Liver (tissue), 9 donors: ENCODE measurements around the gene TRIP12. TPM values are rescaled to one million over a fixed set of nuclear protein-coding genes. Genes with fewer than 3 reads are reported as not detected.

Source experiments
- DNase-seq: peaks from one replicate; pipeline ENCODE4 v3.0.0-alpha.2; 2017; ENCODE audit warnings: low spot score
- H3K27ac ChIP-seq, 2 donors: one replicate each; pipeline ENCODE4 v1.7.0; 2013; ENCODE audit warnings: inconsistent platforms in 2 of 2, low read length in 2 of 2, control low read depth in 1 of 2, low read depth in 1 of 2, mild to moderate bottlenecking in 1 of 2
- H3K27me3 ChIP-seq, 4 donors: one replicate each; pipeline versions ENCODE4 v1.6.1 to v1.7.0; 2013; ENCODE audit warnings: low read length in 3 of 4, inconsistent platforms in 1 of 4, mild to moderate bottlenecking in 1 of 4, moderate library complexity in 1 of 4; ENCODE audit not compliant: control insufficient read depth in 4 of 4, insufficient read depth in 4 of 4
- H3K36me3 ChIP-seq, 4 donors: one replicate each; pipeline versions ENCODE4 v1.6.1 to v1.7.0; 2013; ENCODE audit warnings: low read length in 3 of 4, mild to moderate bottlenecking in 3 of 4, low read depth in 1 of 4, moderate library complexity in 1 of 4; ENCODE audit not compliant: control insufficient read depth in 4 of 4, insufficient read depth in 3 of 4
- H3K4me1 ChIP-seq, 4 donors: one replicate each; pipeline versions ENCODE4 v1.6.1 to v1.7.0; 2013; ENCODE audit warnings: low read length in 3 of 4, mild to moderate bottlenecking in 3 of 4, moderate library complexity in 1 of 4; ENCODE audit not compliant: control insufficient read depth in 4 of 4, insufficient read depth in 4 of 4
- H3K4me3 ChIP-seq, 3 donors: one replicate each; pipeline versions ENCODE4 v1.6.1 to v1.7.0; 2013; ENCODE audit warnings: low read length in 3 of 3, control low read depth in 1 of 3, low read depth in 1 of 3, mild to moderate bottlenecking in 1 of 3
- H3K9ac ChIP-seq, 2 donors: one replicate each; pipeline ENCODE4 v1.7.0; 2013; ENCODE audit warnings: low read length in 2 of 2, mild to moderate bottlenecking in 2 of 2, moderate library complexity in 2 of 2, control low read depth in 1 of 2, low read depth in 1 of 2
- H3K9me3 ChIP-seq, 4 donors: one replicate each; pipeline versions ENCODE4 v1.6.1 to v1.7.0; 2013; ENCODE audit warnings: low read length in 3 of 4; ENCODE audit not compliant: control insufficient read depth in 4 of 4
- ATF3 ChIP-seq: IDR thresholded peaks from 2 replicates; pipeline ENCODE4 v1.6.1; 2016; ENCODE audit warnings: antibody characterized with exemption
- CTCF ChIP-seq: fragments of 150-350 bp; IDR thresholded peaks from 2 replicates; pipeline ENCODE4 v1.5.1; 2017; ENCODE audit warnings: improper control_type of control experiment, low read depth, low read length; ENCODE audit not compliant: missing input control
- EGR1 ChIP-seq, 2 donors: IDR thresholded peaks; 2 replicates each; pipeline ENCODE4 v1.6.1; 2016 to 2018; ENCODE audit warnings: antibody characterized with exemption in 2 of 2, low read depth in 2 of 2
- FOXA1 ChIP-seq: IDR thresholded peaks from 2 replicates; pipeline ENCODE4 v1.6.1; 2016; ENCODE audit warnings: antibody characterized with exemption
- FOXA2 ChIP-seq: IDR thresholded peaks from 2 replicates; pipeline ENCODE4 v1.6.1; 2016; ENCODE audit warnings: antibody characterized with exemption
- GABPA ChIP-seq, 2 donors: IDR thresholded peaks in 1 of 2; conservative IDR thresholded peaks in 1 of 2; 2 replicates each; pipeline ENCODE4 v1.6.1; 2016; ENCODE audit warnings: antibody characterized with exemption in 2 of 2, mild to moderate bottlenecking in 1 of 2, moderate library complexity in 1 of 2
- HNF4A ChIP-seq, 2 donors: conservative IDR thresholded peaks; 2 replicates each; pipeline ENCODE4 v1.6.1; 2016; ENCODE audit warnings: antibody characterized with exemption in 2 of 2, mild to moderate bottlenecking in 2 of 2
- HNF4G ChIP-seq: IDR thresholded peaks from 2 replicates; pipeline ENCODE4 v1.6.1; 2016; ENCODE audit warnings: antibody characterized with exemption
- JUND ChIP-seq, 2 donors: IDR thresholded peaks; 2 replicates each; pipeline ENCODE4 v1.6.1; 2016; ENCODE audit warnings: antibody characterized with exemption in 2 of 2
- MAX ChIP-seq: IDR thresholded peaks from 2 replicates; pipeline ENCODE4 v1.6.1; 2016; ENCODE audit warnings: antibody characterized with exemption
- NR2F2 ChIP-seq: IDR thresholded peaks from 2 replicates; pipeline ENCODE4 v1.6.1; 2016; ENCODE audit warnings: antibody characterized with exemption
- RAD21 ChIP-seq, 2 donors: IDR thresholded peaks; 2 replicates each; pipeline ENCODE4 v1.6.1; 2016; ENCODE audit warnings: antibody characterized with exemption in 2 of 2, mild to moderate bottlenecking in 2 of 2
- REST ChIP-seq: IDR thresholded peaks from 2 replicates; pipeline ENCODE4 v1.6.1; 2016; ENCODE audit warnings: antibody characterized with exemption, mild to moderate bottlenecking
- RXRA ChIP-seq, 2 donors: IDR thresholded peaks; 2 replicates each; pipeline ENCODE4 v1.6.1; 2017 to 2018; ENCODE audit warnings: antibody characterized with exemption in 2 of 2, mild to moderate bottlenecking in 1 of 2
- SP1 ChIP-seq: IDR thresholded peaks from 2 replicates; pipeline ENCODE4 v1.6.1; 2018; ENCODE audit warnings: antibody characterized with exemption, mild to moderate bottlenecking
- YY1 ChIP-seq: IDR thresholded peaks from 2 replicates; pipeline ENCODE4 v1.6.1; 2016; ENCODE audit warnings: antibody characterized with exemption, mild to moderate bottlenecking
- ZBTB33 ChIP-seq: IDR thresholded peaks from 2 replicates; pipeline ENCODE4 v1.6.1; 2016; ENCODE audit warnings: antibody characterized with exemption
- WGBS: extraction: QIAGEN DNeasy Blood & Tissue Kit; methylation state at CpG from one replicate; pipeline ENCODE4 v1.1.7; 2013; 5-methylcytosine and 5-hydroxymethylcytosine counted together
- polyA plus RNA-seq, 2 donors: library from polyadenylated mRNA; stranded (reverse) in 1 of 2; unstranded in 1 of 2; fragments of 200-250 nt in 1 of 2; fragments of >200 nt in 1 of 2; fragmentation: Nextera tagmentation in 1 of 2; extraction: Ambion mirVana in 1 of 2; gene quantifications; one replicate each; pipeline versions ENCODE4 v1.2.1 to v1.2.3, GENCODE V29; 2013 to 2015
- total RNA-seq, 2 donors: library from RNA; depleted of rRNA; stranded (reverse); fragments of >200 nt; gene quantifications; one replicate each; pipeline ENCODE4 v1.2.3, GENCODE V29; 2014
- donor health status: healthy.
- donor health status: healthy.
- donor health status: healthy.
- donor health status: healthy.
- donor health status: healthy.

The TRIP12 gene
- total and polyA plus RNA-seq, 4 donors: 13.9 to 128 (median 67.4) TPM

GRCh38 chr2:229956491-229956890, 34.7 kb upstream of the TRIP12 start:
- no peak for TF ChIP-seq HNF4A (conservative IDR thresholded peaks at IDR 0.05)
- TF ChIP-seq ATF3: no peak
- no peak for TF ChIP-seq MAX
- TF ChIP-seq FOXA2: no peak
- TF ChIP-seq NR2F2: no peak
- TF ChIP-seq RAD21 (IDR thresholded peaks at IDR 0.05): no peak
- TF ChIP-seq YY1: no peak
- TF ChIP-seq HNF4G: no peak
- no peak for TF ChIP-seq REST
- TF ChIP-seq EGR1 (IDR thresholded peaks at IDR 0.05; ENCODE audit: low read depth in 2 of 2): no peak
- TF ChIP-seq GABPA (IDR thresholded peaks at IDR 0.05 in 1 of 2, conservative IDR thresholded peaks at IDR 0.05 in 1 of 2): no peak
- no peak for TF ChIP-seq RXRA (IDR thresholded peaks at IDR 0.05)
- no peak for TF ChIP-seq ZBTB33
- no peak for TF ChIP-seq JUND (IDR thresholded peaks at IDR 0.05)
- no peak for TF ChIP-seq FOXA1
- TF ChIP-seq CTCF: no peak
- DNase-seq: no peak
- no peak overlapping the region for H3K4me3 ChIP-seq
- no peak overlapping the region for H3K27ac ChIP-seq
- H3K4me1 ChIP-seq: no peaks in the 10 kb centered on the region
- H3K36me3 ChIP-seq: no peaks in the 10 kb centered on the region
- 88% methylated on average over 3 of the region's 3 CpGs for WGBS
- H3K9me3 ChIP-seq: no peaks in the 10 kb centered on the region
- H3K9ac ChIP-seq: no peak overlapping the region
- H3K27me3 ChIP-seq: no peaks in the 10 kb centered on the region

- Histone ChIP-seq H3K4me1 (no peaks in the 10 kb centered on the region), H3K9ac (no peak overlapping the region), H3K4me3 (no peak overlapping the region), H3K27me3 (no peaks in the 10 kb centered on the region), H3K36me3 (no peaks in the 10 kb centered on the region), H3K9me3 (no peaks in the 10 kb centered on the region), H3K27ac (no peak overlapping the region)
- no peak for DNase-seq
- 87% methylated on average over 1 of the region's 1 CpG for WGBS
- no peak for TF ChIP-seq ZBTB33
- no peak for TF ChIP-seq HNF4G
- TF ChIP-seq JUND (IDR thresholded peaks at IDR 0.05): no peak
- no peak for TF ChIP-seq SP1
- TF ChIP-seq CTCF: no peak
Observed at GRCh38 chr2:229955663-229956062, 33.9 kb upstream of the TRIP12 start.
